IMR-90 (cell line): ENCODE data around the gene KIF5C. TPM values are rescaled to one million over a fixed set of nuclear protein-coding genes. Genes with fewer than 3 reads are reported as not detected.

Source experiments
- ATAC-seq: fragments of 200-7000 bp; cut with Tn5 transposase; 2 replicates; pipeline ENCODE4 v1.9.1; 2020; ENCODE audit warnings: low read depth, mild to moderate bottlenecking, moderate library complexity
- BruUV-seq: library from RNA; stranded (reverse); fragments of 400-500 nt; replicated peaks from 2 replicates; lab custom pipeline; 2021; lab: Mats Ljungman, UMichigan
- CTCF ChIA-PET: fragments of 300-600 bp; formaldehyde crosslinking; extraction: SDS; loops from one replicate; lab custom pipeline; 2021; ENCODE audit warnings: antibody characterized with exemption; lab: Yijun Ruan, JAX
- POLR2A ChIA-PET: fragments of 300-600 bp; sonication (Branson Sonifier 250); formaldehyde crosslinking; loops from one replicate; lab custom pipeline; 2022; ENCODE audit warnings: antibody characterized with exemption; ENCODE audit not compliant: unreplicated experiment; lab: Charles Lee
- DNase-seq: peaks from one replicate; pipeline ENCODE4 v3.0.0; 2013
- H2AFZ ChIP-seq: replicated peaks from 2 replicates; pipeline ENCODE3; 2013; ENCODE audit warnings: low read length, mild to moderate bottlenecking; ENCODE audit not compliant: poor library complexity
- H2AK5ac ChIP-seq: 2 replicates; pipeline ENCODE4 v1.6.1; 2013; ENCODE audit warnings: low read depth, low read length, inconsistent platforms
- H2AK9ac ChIP-seq: replicated peaks from 2 replicates; pipeline ENCODE3; 2013; ENCODE audit warnings: mild to moderate bottlenecking, low read depth, low read length, moderate library complexity; ENCODE audit not compliant: poor library complexity
- H2BK120ac ChIP-seq: 2 replicates; pipeline ENCODE4 v1.6.1; 2013; ENCODE audit warnings: low read depth, low read length, inconsistent platforms
- H2BK15ac ChIP-seq: 3 replicates; pipeline ENCODE4 v1.6.1; 2013; ENCODE audit warnings: low read depth, low read length, inconsistent platforms
- H2BK20ac ChIP-seq: 2 replicates; pipeline ENCODE4 v1.6.1; 2013; ENCODE audit warnings: low read depth, mild to moderate bottlenecking, inconsistent platforms, low read length, moderate library complexity
- H2BK5ac ChIP-seq: 2 replicates; pipeline ENCODE4 v1.6.1; 2013; ENCODE audit warnings: mild to moderate bottlenecking, low read depth, low read length, inconsistent platforms; ENCODE audit not compliant: poor library complexity, severe bottlenecking
- H3K14ac ChIP-seq: replicated peaks from 2 replicates; pipeline ENCODE4 v1.6.1; 2013; ENCODE audit warnings: low read depth, low read length, inconsistent platforms
- H3K18ac ChIP-seq: 2 replicates; pipeline ENCODE4 v1.6.1; 2013; ENCODE audit warnings: low read depth, low read length, control low read depth
- H3K23ac ChIP-seq: 2 replicates; pipeline ENCODE4 v1.6.1; 2013; ENCODE audit warnings: low read depth, low read length, inconsistent platforms
- H3K27ac ChIP-seq: 2 replicates; pipeline ENCODE4 v1.5.1; 2013; ENCODE audit warnings: mild to moderate bottlenecking, control low read depth, low read length; ENCODE audit not compliant: insufficient read depth
- H3K27me3 ChIP-seq: 2 replicates; pipeline ENCODE4 v1.6.1; 2013; ENCODE audit warnings: low read length; ENCODE audit not compliant: control insufficient read depth, insufficient read depth
- H3K36me3 ChIP-seq: 2 replicates; pipeline ENCODE4 v1.6.1; 2013; ENCODE audit warnings: low read length, mixed read lengths; ENCODE audit not compliant: control insufficient read depth, insufficient read depth
- H3K4ac ChIP-seq: 2 replicates; pipeline ENCODE4 v1.6.1; 2013; ENCODE audit warnings: low read depth, low read length, inconsistent platforms
- H3K4me1 ChIP-seq: 2 replicates; pipeline ENCODE4 v1.6.1; 2013; ENCODE audit warnings: low read length, mixed read lengths; ENCODE audit not compliant: control insufficient read depth, insufficient read depth
- H3K4me2 ChIP-seq: 2 replicates; pipeline ENCODE4 v1.6.1; 2013; ENCODE audit warnings: low read depth, mild to moderate bottlenecking, control low read depth, low read length, moderate library complexity
- H3K4me3 ChIP-seq: 2 replicates; pipeline ENCODE4 v1.5.1; 2013; ENCODE audit warnings: low read depth, mild to moderate bottlenecking, control low read depth, low read length, moderate library complexity; ENCODE audit not compliant: insufficient read depth
- H3K56ac ChIP-seq: 2 replicates; pipeline ENCODE4 v1.6.1; 2013; ENCODE audit warnings: low read length, inconsistent platforms; ENCODE audit not compliant: insufficient read depth; ENCODE audit errors: extremely low read depth
- H3K79me1 ChIP-seq, 2 experiments: 2 replicates each; pipeline ENCODE4 v1.6.1; 2013; ENCODE audit warnings: low read length in 2 of 2, inconsistent platforms in 1 of 2, low read depth in 1 of 2
- H3K9ac ChIP-seq: 2 replicates; pipeline ENCODE4 v1.6.1; 2013; ENCODE audit warnings: low read depth, low read length, control low read depth
- H3K9me1 ChIP-seq: 2 replicates; pipeline ENCODE4 v1.6.1; 2013; ENCODE audit warnings: low read length, inconsistent platforms; ENCODE audit not compliant: insufficient read depth
- H3K9me3 ChIP-seq: 2 replicates; pipeline ENCODE4 v1.6.1; 2013; ENCODE audit warnings: low read length; ENCODE audit not compliant: control insufficient read depth, insufficient read depth
- H4K20me1 ChIP-seq: 2 replicates; pipeline ENCODE4 v1.6.1; 2013; ENCODE audit warnings: low read length, inconsistent platforms; ENCODE audit not compliant: insufficient read depth
- H4K5ac ChIP-seq: 2 replicates; pipeline ENCODE4 v1.6.1; 2013; ENCODE audit warnings: mild to moderate bottlenecking, low read depth, low read length, control low read depth
- H4K8ac ChIP-seq, 2 experiments: 2 replicates each; pipeline ENCODE4 v1.6.1; 2013; ENCODE audit warnings: low read depth in 2 of 2, low read length in 2 of 2, control low read depth in 1 of 2, inconsistent platforms in 1 of 2
- H4K91ac ChIP-seq: 2 replicates; pipeline ENCODE4 v1.6.1; 2013; ENCODE audit warnings: low read depth, low read length, inconsistent platforms; ENCODE audit not compliant: insufficient read depth
- BHLHE40 ChIP-seq: fragments of 150-350 bp; IDR thresholded peaks from 2 replicates; pipeline ENCODE4 v1.6.1; 2016; ENCODE audit warnings: mild to moderate bottlenecking, low read depth, low read length
- CEBPB ChIP-seq: IDR thresholded peaks from 2 replicates; pipeline ENCODE4 v1.6.1; 2012; ENCODE audit warnings: low read depth, low read length, improper control_type of control experiment
- CHD1 ChIP-seq: IDR thresholded peaks from 2 replicates; pipeline ENCODE4 v1.6.1; 2012; ENCODE audit warnings: low read depth, low read length, improper control_type of control experiment
- CTCF ChIP-seq: conservative IDR thresholded peaks from 2 replicates; pipeline ENCODE4 v1.5.1; 2012; ENCODE audit warnings: mild to moderate bottlenecking, low read depth, low read length, improper control_type of control experiment
- ELK1 ChIP-seq: fragments of 150-350 bp; IDR thresholded peaks from 2 replicates; pipeline ENCODE4 v1.6.1; 2016; ENCODE audit warnings: low read depth, mild to moderate bottlenecking, low read length, moderate library complexity, borderline replicate concordance
- FOS ChIP-seq: fragments of 150-350 bp; IDR thresholded peaks from 2 replicates; pipeline ENCODE4 v1.6.1; 2016; ENCODE audit warnings: low read depth, low read length
- MAFK ChIP-seq: IDR thresholded peaks from 2 replicates; pipeline ENCODE4 v1.6.1; 2012; ENCODE audit warnings: low read depth, low read length, improper control_type of control experiment
- RAD21 ChIP-seq: IDR thresholded peaks from 2 replicates; pipeline ENCODE4 v1.6.1; 2012; ENCODE audit warnings: low read length, improper control_type of control experiment
- RCOR1 ChIP-seq: IDR thresholded peaks from 2 replicates; pipeline ENCODE4 v1.6.1; 2012; ENCODE audit warnings: mild to moderate bottlenecking, low read length, improper control_type of control experiment; ENCODE audit not compliant: insufficient replicate concordance
- SMC3 ChIP-seq: fragments of 150-350 bp; IDR thresholded peaks from 2 replicates; pipeline ENCODE4 v1.6.1; 2016; ENCODE audit warnings: low read depth, mild to moderate bottlenecking, antibody characterized with exemption, low read length, moderate library complexity
- USF2 ChIP-seq: fragments of 150-350 bp; IDR thresholded peaks from 2 replicates; pipeline ENCODE4 v1.6.1; 2017; ENCODE audit warnings: mild to moderate bottlenecking, antibody characterized with exemption, low read length, low read depth
- WGBS, 2 experiments: methylation state at CpG; one replicate each; pipeline versions ENCODE4 v1.1.5 to v1.1.7; 2013; ENCODE audit warnings: missing lambda C conversion rate in 2 of 2; ENCODE audit not compliant: insufficient read length in 1 of 2; ENCODE audit errors: extremely low coverage in 2 of 2; 5-methylcytosine and 5-hydroxymethylcytosine counted together
- dilution Hi-C: fragments of 300-500 bp; cut with HindIII; formaldehyde crosslinking; loops from one replicate; pipeline ENCODE4 v1.14.3; 2018; ENCODE audit warnings: low sequenced_read_pairs; ENCODE audit not compliant: unreplicated experiment
- in situ Hi-C: fragments of 300-500 bp; cut with MboI; formaldehyde crosslinking; loops from 3 replicates; pipeline ENCODE4 v1.14.3; 2019; ENCODE audit warnings: low sequenced_read_pairs, inconsistent platforms, mixed read lengths
- intact Hi-C: fragments of 100-400 bp; cut with micrococcal nuclease; formaldehyde crosslinking; loops from 2 replicates; pipeline ENCODE4 v1.10.0; 2022
- polyA plus RNA-seq, 3 experiments: library from polyadenylated mRNA; depleted of rRNA; stranded (reverse); fragments of >200 nt; gene quantifications; 2 replicates each; pipeline ENCODE4 v1.2.3, GENCODE V29; 2012; ENCODE audit warnings: low replicate concordance in 1 of 3
- total RNA-seq: library from RNA; depleted of rRNA; stranded (reverse); fragments of >200 nt; gene quantifications from 2 replicates; pipeline ENCODE4 v1.2.3, GENCODE V29; 2012

Gene KIF5C
- total and polyA plus RNA-seq, 2 of the 4 experiments (the other 2 are of a cell fraction) = 0.10 to 0.18 TPM

- Histone ChIP-seq H3K14ac (no peak overlapping the region), H2BK5ac (no peak overlapping the region), H3K79me1 (no peaks in the 10 kb centered on the region), H3K9me1 (no peaks in the 10 kb centered on the region), H3K27me3 (peaks cover 7% of the 10 kb centered on the region), H3K36me3 (no peaks in the 10 kb centered on the region), H4K5ac (no peak overlapping the region), H4K20me1 (no peaks in the 10 kb centered on the region), H2AFZ (no peak overlapping the region), H2BK120ac (no peak overlapping the region), H3K4me2 (no peak overlapping the region), H3K4ac (no peak overlapping the region), H4K91ac (no peak overlapping the region), H2AK9ac (no peak overlapping the region), H3K56ac (no peak overlapping the region), H4K8ac (no peak overlapping the region), H3K9me3 (no peaks in the 10 kb centered on the region), H2AK5ac (no peak overlapping the region), H3K4me1 (no peaks in the 10 kb centered on the region), H2BK15ac (no peak overlapping the region), H3K27ac (no peak overlapping the region), H2BK20ac (no peak overlapping the region), H3K18ac (no peak overlapping the region), H3K23ac (no peak overlapping the region), H3K4me3 (no peak overlapping the region), H3K9ac (no peak overlapping the region)
- intact Hi-C loops (no loop called here), in situ Hi-C loops (loop anchor here (25.0 kb wide), 1 partner anchor 1011 kb away; no protein-coding TSS in a partner anchor), dilution Hi-C loops (no loop called here)
- CTCF ChIA-PET = no interaction called here
- ATAC-seq (no peak), DNase-seq (no peak)
- no peak for TF ChIP-seq CTCF
- no peak for TF ChIP-seq CEBPB
- no peak for TF ChIP-seq RCOR1
- no peak for TF ChIP-seq CHD1
- TF ChIP-seq MAFK = no peak
- no peak for TF ChIP-seq RAD21
- no peak for TF ChIP-seq USF2
- no peak for TF ChIP-seq ELK1
- TF ChIP-seq SMC3 = no peak
- TF ChIP-seq BHLHE40 = no peak
- TF ChIP-seq FOS = no peak
- 60% methylated on average over 1 of the region's 16 CpGs; no CpG with 5 or more reads in 1 of the 2 experiments for WGBS, 2 experiments
- POLR2A ChIA-PET = no interaction called here
- BruUV-seq = no TSS peak
Measured at GRCh38 chr2:148998165-148998830, 123.3 kb downstream of the KIF5C start.
